Embryonic facial prominence (tissue), 1 donor: ENCODE data around the gene STRADB.
"Not testable (repeated sequence)": the region's sequence is repeated elsewhere in the genome, so short reads cannot be mapped to it uniquely, and the experiment has no call there.

Experiments
- DNase-seq: peaks from one replicate; pipeline ENCODE4 v3.0.0-alpha.2; 2016; ENCODE audit errors: extremely low spot score

Gene STRADB

GRCh38 chr2:201430839-201431238 lies 20.7 kb upstream of the STRADB start:
- no peak for DNase-seq

- no peak for DNase-seq
Measured at GRCh38 chr2:201432038-201432620, 19.4 kb upstream of the STRADB start.

- no peak for DNase-seq
Measured at GRCh38 chr2:201432621-201433393, 18.7 kb upstream of the STRADB start.

GRCh38 chr2:201433394-201433995 lies 18.0 kb upstream of the STRADB start:
- DNase-seq, result no peak

GRCh38 chr2:201436141-201436540 lies 15.4 kb upstream of the STRADB start:
- DNase-seq, result no peak

DNA sequence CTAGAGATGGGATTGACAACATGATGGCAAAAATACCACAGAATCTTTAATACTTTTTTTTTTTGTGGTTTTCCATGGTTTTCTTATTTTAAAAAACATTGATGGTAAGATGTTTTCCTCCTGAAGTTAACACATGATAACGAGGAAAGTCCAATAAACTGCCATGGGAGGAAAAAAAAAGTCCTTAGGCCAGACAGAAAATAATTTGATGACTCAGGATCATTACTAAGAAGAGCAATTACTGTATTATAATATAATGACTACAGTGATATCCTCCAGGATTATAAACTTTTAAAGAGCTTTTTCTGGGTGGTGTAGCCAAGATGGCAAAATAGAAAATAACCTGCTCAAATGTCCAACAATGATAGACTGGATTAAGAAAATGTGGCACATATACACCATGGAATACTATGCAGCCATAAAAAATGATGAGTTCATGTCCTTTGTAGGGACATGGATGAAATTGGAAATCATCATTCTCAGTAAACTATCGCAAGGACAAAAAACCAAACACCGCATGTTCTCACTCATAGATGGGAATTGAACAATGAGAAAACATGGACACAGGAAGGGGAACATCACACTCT lies 12.1 kb upstream of the STRADB start:
- DNase-seq, result not testable (repeated sequence)

- DNase-seq, result no peak
Measured at GRCh38 chr2:201440182-201440581, 11.4 kb upstream of the STRADB start.

GRCh38 chr2:201441409-201441808 lies 10.1 kb upstream of the STRADB start:
- no peak for DNase-seq

DNA sequence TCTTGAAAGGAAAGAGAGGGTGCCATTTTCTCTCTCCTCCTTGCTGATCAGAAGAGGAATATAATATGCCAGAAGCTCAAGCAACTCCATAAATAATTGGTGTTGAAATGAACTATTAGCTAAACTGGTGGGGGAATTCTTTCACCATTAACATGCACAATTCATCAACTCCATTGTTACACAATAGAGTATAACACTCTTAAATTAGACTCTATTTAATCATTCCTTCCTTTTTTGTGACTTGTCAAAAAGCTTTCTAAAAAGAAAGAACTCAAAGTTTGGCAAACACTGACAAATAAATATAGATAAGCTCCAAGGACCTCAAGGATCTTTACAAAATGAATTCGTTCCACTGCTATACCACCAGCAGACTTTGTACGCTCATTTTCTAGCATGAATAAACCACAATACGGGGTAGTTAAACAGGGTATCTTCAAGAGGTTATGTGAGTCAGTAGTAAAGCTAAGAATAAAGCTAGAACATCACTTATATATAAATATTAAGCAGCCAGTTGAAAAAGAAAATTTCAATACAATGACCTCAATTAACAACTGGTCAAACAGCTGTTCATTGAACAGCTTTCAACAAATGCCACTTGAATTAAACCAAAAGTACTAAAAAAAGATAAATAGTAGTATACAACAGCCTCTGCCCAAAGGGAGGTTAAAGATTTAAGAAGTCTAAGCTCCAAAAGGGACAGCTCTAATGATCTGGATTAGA lies 6.6 kb upstream of the STRADB start:
- DNase-seq, result no peak

- no peak for DNase-seq
Measured at GRCh38 chr2:201447086-201447485, 4.5 kb upstream of the STRADB start.

GRCh38 chr2:201448061-201448460 lies 3.5 kb upstream of the STRADB start:
- DNase-seq, result no peak

DNA sequence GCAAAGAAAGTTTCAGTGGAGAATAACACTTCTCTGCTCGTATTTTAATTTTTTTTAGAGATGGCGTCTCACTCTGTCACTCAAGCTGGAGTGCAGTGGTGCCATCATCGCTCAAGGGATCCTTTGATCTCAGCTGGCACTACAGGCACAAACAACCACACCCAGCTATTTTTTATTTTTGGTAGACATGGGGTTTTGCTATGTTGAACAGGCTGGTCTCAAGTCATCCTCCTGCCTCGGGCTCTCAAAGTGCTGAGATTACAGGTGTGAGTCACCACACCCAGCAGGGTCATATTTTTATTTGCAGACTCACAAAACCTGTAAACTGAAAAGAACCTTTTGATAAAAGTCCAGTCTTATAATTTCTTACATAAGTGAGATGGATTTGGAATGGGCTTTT lies 2.8 kb upstream of the STRADB start:
- no peak for DNase-seq

GRCh38 chr2:201450954-201451291 lies 617 bp upstream of the STRADB start:
- DNase-seq, result no peak

DNA sequence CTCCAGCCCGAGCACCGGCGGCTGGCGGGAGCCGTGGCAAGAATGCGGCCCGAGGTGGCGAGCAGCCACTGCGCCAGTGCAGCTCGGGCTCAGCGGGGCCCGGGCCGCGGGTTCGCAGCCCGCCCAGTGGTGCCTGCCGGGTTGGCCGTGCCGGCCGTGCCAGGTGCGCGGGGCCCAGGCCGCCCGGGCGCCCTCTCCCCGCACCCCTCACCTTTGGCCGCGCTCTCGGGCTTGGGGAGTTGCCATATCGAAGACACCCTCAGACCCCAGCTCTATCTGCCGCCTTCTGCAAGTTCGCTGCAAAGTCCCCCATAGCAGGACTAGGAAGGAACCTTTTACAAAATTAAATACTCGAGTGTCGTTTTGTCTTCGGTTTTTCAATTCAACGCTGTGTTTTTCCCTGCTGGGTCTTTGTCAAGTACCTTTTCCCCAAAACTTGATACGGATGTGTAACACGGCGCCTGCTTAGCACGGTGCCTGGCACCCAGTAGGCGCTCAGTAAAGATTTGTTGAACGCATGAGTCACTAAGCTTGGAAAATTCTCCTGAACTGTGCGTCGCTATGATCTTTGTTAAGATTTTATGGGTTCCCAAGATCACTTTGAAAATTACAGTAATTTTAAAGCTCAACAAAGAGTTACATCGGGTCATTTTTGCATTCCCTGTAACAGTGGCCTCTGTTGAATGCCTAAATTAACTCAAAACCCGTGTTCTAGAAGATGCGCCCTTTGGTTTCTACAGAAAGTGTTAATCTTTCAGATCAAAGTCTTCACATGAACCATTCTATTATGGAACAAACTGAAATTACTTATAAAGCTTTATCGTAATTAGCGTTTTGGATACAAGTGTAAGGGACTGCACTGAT lies 750 bp downstream of the STRADB start:
- DNase-seq, result no peak

DNA sequence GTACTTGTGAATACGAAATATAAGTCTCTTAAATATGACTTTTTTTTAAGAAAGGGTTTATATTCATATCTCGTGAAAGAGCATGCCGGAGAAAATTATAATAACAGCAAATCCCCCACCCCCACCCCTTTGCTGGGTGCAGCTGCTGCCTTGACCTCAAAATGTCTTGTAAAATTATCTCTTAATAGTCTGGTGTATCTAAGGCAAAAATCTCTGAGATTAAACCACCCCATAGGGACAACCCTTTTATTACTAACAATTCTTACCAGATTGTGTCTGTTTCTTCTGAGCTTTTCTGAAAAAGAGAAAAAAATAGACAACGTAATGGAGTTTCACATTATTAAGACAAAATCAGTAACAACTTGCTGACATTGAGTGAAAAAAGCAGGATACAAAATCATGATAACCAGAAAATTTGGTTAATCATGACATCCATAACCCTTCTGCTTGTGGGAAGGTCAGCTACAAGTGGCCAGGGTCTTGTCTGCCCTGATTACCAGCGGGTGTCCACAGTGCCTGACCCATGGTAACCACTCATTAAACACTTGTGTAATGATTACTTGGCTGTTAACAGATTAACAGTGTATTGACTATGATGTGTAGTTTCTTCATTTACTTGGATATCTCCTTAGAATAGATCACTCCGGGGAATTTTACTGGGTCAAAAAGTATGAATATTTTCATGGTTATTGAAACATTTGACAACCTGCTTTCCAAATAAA lies 1.5 kb downstream of the STRADB start:
- no peak for DNase-seq

DNA sequence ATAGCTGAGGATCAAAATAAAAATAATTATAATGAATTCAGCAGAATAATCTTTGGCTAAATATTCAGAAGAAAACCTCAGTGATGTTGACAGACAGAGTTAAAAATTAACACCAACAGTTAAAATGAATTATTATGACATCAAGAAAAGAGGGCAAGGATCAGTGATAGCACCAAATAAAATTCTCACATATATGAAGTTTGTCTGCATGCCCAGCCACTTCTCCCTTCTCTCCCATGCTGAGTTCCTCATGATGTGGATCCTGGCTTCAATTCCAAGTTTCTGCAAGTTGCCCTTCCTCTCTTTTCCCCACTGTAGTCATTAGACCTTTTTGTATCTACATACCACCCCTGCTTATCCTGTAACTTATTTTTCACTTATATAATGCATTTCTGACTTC lies 6.8 kb downstream of the STRADB start:
- DNase-seq, result no peak

GRCh38 chr2:201460532-201460931 lies 9.0 kb downstream of the STRADB start:
- no peak for DNase-seq

DNA sequence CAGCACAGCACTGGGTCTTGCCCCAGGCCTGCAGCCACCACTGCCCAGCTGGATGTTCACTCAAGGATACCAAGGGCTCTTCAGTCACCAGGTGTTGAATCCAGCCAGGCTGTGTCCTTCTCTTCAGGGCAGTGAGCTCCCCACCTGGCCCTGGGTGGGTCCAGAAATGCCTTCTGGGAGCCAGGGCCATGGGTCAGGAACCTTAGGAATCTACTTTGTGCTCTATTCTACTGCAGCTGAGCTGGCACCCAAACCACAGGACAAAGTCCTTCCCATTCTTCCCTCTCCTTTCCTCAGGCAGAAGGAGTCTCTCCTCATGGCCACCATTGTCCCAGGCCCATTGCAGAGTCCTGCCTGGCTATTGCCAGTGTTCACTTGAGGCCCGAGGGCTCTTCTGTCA lies 13.0 kb downstream of the STRADB start:
- DNase-seq, result no peak

GRCh38 chr2:201465524-201465971 lies 14.0 kb downstream of the STRADB start:
- no peak for DNase-seq

DNA sequence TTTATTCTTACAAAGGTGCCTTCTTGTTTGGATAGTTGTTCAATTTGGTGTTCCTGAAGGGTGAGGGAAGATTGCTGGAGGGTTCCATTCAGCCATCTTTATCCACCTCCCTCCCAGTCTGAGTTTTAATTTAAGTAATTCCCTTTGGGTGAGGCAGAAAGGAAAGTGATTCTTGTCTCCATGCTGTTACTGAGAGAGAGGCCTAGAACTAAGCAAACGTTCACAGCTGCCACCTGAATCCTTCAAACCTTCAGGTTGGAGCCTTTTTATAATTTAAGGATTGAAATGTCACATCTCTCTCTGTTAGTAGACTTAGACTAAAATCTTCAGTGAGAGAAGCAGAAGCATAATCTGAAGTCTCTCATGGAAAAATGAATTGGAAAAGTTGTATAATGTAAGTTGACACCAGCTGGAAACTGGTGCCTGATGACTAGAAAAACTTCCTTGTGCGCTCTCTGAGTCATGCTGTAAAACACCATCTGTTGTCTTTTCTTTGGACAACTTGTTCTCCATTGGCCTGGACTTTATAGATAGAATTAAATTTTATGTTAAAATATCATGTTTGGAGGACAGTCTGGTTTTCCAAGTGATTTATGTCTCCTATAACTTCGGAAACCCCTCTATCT lies 14.6 kb downstream of the STRADB start:
- DNase-seq, result no peak
